H9 (cell line): ENCODE results near the gene CALCR. TPM values are rescaled to one million over a fixed set of nuclear protein-coding genes. Genes with fewer than 3 reads are reported as not detected.

ENCODE experiments used
- DNase-seq: peaks from one replicate; pipeline ENCODE4 v3.0.0-alpha.2; 2017
- H2AFZ ChIP-seq: one replicate; pipeline ENCODE4 v1.6.1; 2013; ENCODE audit warnings: mild to moderate bottlenecking, low read length, control low read depth, moderate library complexity
- H2AK5ac ChIP-seq: 2 replicates; pipeline ENCODE4 v1.6.1; 2013; ENCODE audit warnings: low read length, control low read depth, mixed read lengths; ENCODE audit not compliant: insufficient read length
- H2BK120ac ChIP-seq: one replicate; pipeline ENCODE4 v1.6.1; 2013; ENCODE audit warnings: low read depth, mild to moderate bottlenecking, low read length, control low read depth, inconsistent platforms; ENCODE audit not compliant: poor library complexity, severe bottlenecking
- H2BK12ac ChIP-seq: 2 replicates; pipeline ENCODE4 v1.6.1; 2013; ENCODE audit warnings: low read length, control low read depth, mixed read lengths, low read depth; ENCODE audit not compliant: insufficient read length
- H2BK15ac ChIP-seq: 2 replicates; pipeline ENCODE4 v1.6.1; 2013; ENCODE audit warnings: low read depth, low read length, control low read depth
- H2BK20ac ChIP-seq: one replicate; pipeline ENCODE4 v1.6.1; 2013; ENCODE audit warnings: low read depth, mild to moderate bottlenecking, low read length, control low read depth, inconsistent platforms; ENCODE audit not compliant: poor library complexity, severe bottlenecking
- H2BK5ac ChIP-seq: 2 replicates; pipeline ENCODE4 v1.6.1; 2013; ENCODE audit warnings: low read length, control low read depth, mixed read lengths; ENCODE audit not compliant: insufficient read length
- H3K14ac ChIP-seq: 2 replicates; pipeline ENCODE4 v1.6.1; 2013; ENCODE audit warnings: low read length, control low read depth; ENCODE audit not compliant: insufficient read depth
- H3K18ac ChIP-seq: 2 replicates; pipeline ENCODE4 v1.6.1; 2013; ENCODE audit warnings: low read depth, mild to moderate bottlenecking, mixed read lengths, low read length, control low read depth; ENCODE audit not compliant: insufficient read length
- H3K23ac ChIP-seq: 2 replicates; pipeline ENCODE4 v1.6.1; 2013; ENCODE audit warnings: low read length, control low read depth, mixed read lengths, low read depth; ENCODE audit not compliant: insufficient read length
- H3K23me2 ChIP-seq: 2 replicates; pipeline ENCODE4 v1.6.1; 2013; ENCODE audit warnings: low read depth, mild to moderate bottlenecking, mixed read lengths, low read length, control low read depth; ENCODE audit not compliant: insufficient read length, poor library complexity, severe bottlenecking
- H3K27ac ChIP-seq: 2 replicates; pipeline ENCODE4 v1.5.1; 2013; ENCODE audit warnings: low read length, control low read depth, mixed read lengths, low read depth; ENCODE audit not compliant: insufficient read length
- H3K27me3 ChIP-seq: 2 replicates; pipeline ENCODE4 v1.6.1; 2013; ENCODE audit warnings: low read length, control low read depth, inconsistent platforms; ENCODE audit not compliant: insufficient read depth
- H3K4ac ChIP-seq: 2 replicates; pipeline ENCODE4 v1.6.1; 2013; ENCODE audit warnings: low read depth, mild to moderate bottlenecking, control low read depth, inconsistent platforms, low read length, moderate library complexity
- H3K4me1 ChIP-seq: 2 replicates; pipeline ENCODE4 v1.6.1; 2013; ENCODE audit warnings: low read length, control low read depth, inconsistent platforms; ENCODE audit not compliant: insufficient read depth
- H3K4me2 ChIP-seq: 2 replicates; pipeline ENCODE4 v1.6.1; 2013; ENCODE audit warnings: low read length, control low read depth, mixed read lengths; ENCODE audit not compliant: insufficient read length, insufficient read depth
- H3K56ac ChIP-seq: 2 replicates; pipeline ENCODE4 v1.6.1; 2013; ENCODE audit warnings: low read depth, mild to moderate bottlenecking, mixed read lengths, low read length, control low read depth; ENCODE audit not compliant: insufficient read length
- H3K79me1 ChIP-seq: 2 replicates; pipeline ENCODE4 v1.6.1; 2013; ENCODE audit warnings: low read depth, mild to moderate bottlenecking, moderate library complexity, low read length, control low read depth, inconsistent platforms; ENCODE audit not compliant: insufficient read depth, poor library complexity, severe bottlenecking
- H3K79me2 ChIP-seq: 2 replicates; pipeline ENCODE4 v1.6.1; 2013; ENCODE audit warnings: low read length, control low read depth, inconsistent platforms; ENCODE audit not compliant: insufficient read depth
- H3K9ac ChIP-seq: 2 replicates; pipeline ENCODE4 v1.6.1; 2013; ENCODE audit warnings: low read length, control low read depth, mixed read lengths; ENCODE audit not compliant: insufficient read length; ENCODE audit errors: extremely low read depth
- H3K9me3 ChIP-seq: one replicate; pipeline ENCODE4 v1.6.1; 2013; ENCODE audit warnings: low read depth, low read length, inconsistent platforms; ENCODE audit not compliant: control insufficient read depth
- H3T11ph ChIP-seq: one replicate; pipeline ENCODE4 v1.6.1; 2013; ENCODE audit warnings: mild to moderate bottlenecking, low read length, control low read depth, inconsistent platforms
- H4K20me1 ChIP-seq: one replicate; pipeline ENCODE4 v1.6.1; 2013; ENCODE audit not compliant: control insufficient read depth, insufficient read length, insufficient read depth
- H4K5ac ChIP-seq: 2 replicates; pipeline ENCODE4 v1.6.1; 2013; ENCODE audit warnings: low read depth, mild to moderate bottlenecking, mixed read lengths, low read length, control low read depth; ENCODE audit not compliant: insufficient read length
- H4K8ac ChIP-seq: replicated peaks from 2 replicates; pipeline ENCODE4 v1.6.1; 2013; ENCODE audit warnings: low read length, control low read depth, mixed read lengths, low read depth; ENCODE audit not compliant: insufficient read length
- H4K91ac ChIP-seq: 2 replicates; pipeline ENCODE4 v1.6.1; 2013; ENCODE audit warnings: low read depth, mild to moderate bottlenecking, moderate library complexity, mixed read lengths, low read length, control low read depth; ENCODE audit not compliant: insufficient read length
- H3K27ac Mint-ChIP-seq, 3 experiments: 2 replicates in 2 of 3; 3 replicates in 1 of 3; pipeline ENCODE4 v1.8.0; 2020 to 2021; ENCODE audit warnings: mixed read lengths in 3 of 3, mild to moderate bottlenecking in 1 of 3, moderate library complexity in 1 of 3
- H3K27me3 Mint-ChIP-seq: 2 replicates; pipeline ENCODE4 v1.8.0; 2021; ENCODE audit warnings: low read depth, mild to moderate bottlenecking, moderate library complexity, mixed read lengths
- H3K36me3 Mint-ChIP-seq, 3 experiments: 2 replicates in 2 of 3; 3 replicates in 1 of 3; pipeline ENCODE4 v1.8.0; 2020 to 2021; ENCODE audit warnings: low read depth in 3 of 3, mixed read lengths in 3 of 3; ENCODE audit not compliant: insufficient read depth in 1 of 3
- H3K4me1 Mint-ChIP-seq, 2 experiments: 2 replicates each; pipeline ENCODE4 v1.8.0; 2020; ENCODE audit warnings: mixed read lengths in 2 of 2
- H3K4me3 Mint-ChIP-seq, 2 experiments: 2 replicates in 1 of 2; 3 replicates in 1 of 2; pipeline ENCODE4 v1.8.0; 2020 to 2021; ENCODE audit warnings: mild to moderate bottlenecking in 2 of 2, mixed read lengths in 2 of 2, moderate library complexity in 1 of 2
- H3K9me3 Mint-ChIP-seq, 2 experiments: 2 replicates in 1 of 2; 3 replicates in 1 of 2; pipeline ENCODE4 v1.8.0; 2020; ENCODE audit warnings: mild to moderate bottlenecking in 2 of 2, mixed read lengths in 2 of 2, moderate library complexity in 1 of 2
- CTCF ChIP-seq: fragments of 200-600 bp; sonication (generic); conservative IDR thresholded peaks from 3 replicates; pipeline ENCODE4 v1.8.0; 2021; ENCODE audit warnings: antibody characterized with exemption, mild to moderate bottlenecking
- WGBS: extraction: QIAGEN DNeasy Blood & Tissue Kit; methylation state at CpG from one replicate; pipeline ENCODE4 v1.1.7; 2013; ENCODE audit warnings: missing lambda C conversion rate, low lambda C conversion rate, mixed read lengths; ENCODE audit not compliant: insufficient read length; ENCODE audit errors: extremely low coverage; 5-methylcytosine and 5-hydroxymethylcytosine counted together
- total RNA-seq: library from RNA; stranded (reverse); gene quantifications from 2 replicates; pipeline ENCODE4 v1.2.1, GENCODE V29; 2021

Gene CALCR
- total RNA-seq, 1 experiment from 2014 or later = 0.52 TPM

GRCh38 chr7:93559639-93560491 is 14.7 kb downstream of the CALCR start:
- no peaks in the 10 kb centered on the region; the same call in 1 of the 2 replicates for H3K27me3 Mint-ChIP-seq
- WGBS = no CpG with 5 or more reads among the region's 3 CpGs
- no peaks in the 10 kb centered on the region for H3K36me3 Mint-ChIP-seq

More at GRCh38 chr7:93559639-93560491, 14.7 kb downstream of the CALCR start:
- H2BK120ac ChIP-seq = no peak overlapping the region
- no peak overlapping the region for H2BK15ac ChIP-seq
- no peak overlapping the region for H3K4ac ChIP-seq
- no peak for TF ChIP-seq CTCF
- Mint-ChIP-seq H3K4me3 (no peak overlapping the region), H3K4me1 (peaks cover 11 to 15% of the 10 kb centered on the region in 2 experiments), H3K9me3 (no peaks in the 10 kb centered on the region), H3K27ac (peak overlapping the region in 1 of 3 experiments; percentile 34; a peak in 1 of 7 replicates)
- no peak overlapping the region for H3T11ph ChIP-seq
- H3K79me2 ChIP-seq = no peaks in the 10 kb centered on the region
- no peak overlapping the region for H2AK5ac ChIP-seq
- H4K20me1 ChIP-seq = no peaks in the 10 kb centered on the region
- H3K9ac ChIP-seq = no peak overlapping the region
- no peaks in the 10 kb centered on the region for H3K9me3 ChIP-seq
- H3K4me1 ChIP-seq = no peaks in the 10 kb centered on the region; the same call in 1 of the 2 replicates
- no peak overlapping the region for H4K91ac ChIP-seq
- no peak overlapping the region for H4K8ac ChIP-seq
- H4K5ac ChIP-seq = no peak overlapping the region
- no peak overlapping the region for H3K23ac ChIP-seq
- H2BK20ac ChIP-seq = no peak overlapping the region
- no peaks in the 10 kb centered on the region for H3K27me3 ChIP-seq
- no peak overlapping the region for H3K4me2 ChIP-seq
- no peak overlapping the region for H3K14ac ChIP-seq
- H2AFZ ChIP-seq = no peak overlapping the region
- no peak overlapping the region for H3K27ac ChIP-seq
- no peak overlapping the region for H2BK5ac ChIP-seq
- no peak for DNase-seq
- H3K23me2 ChIP-seq = no peaks in the 10 kb centered on the region
- H3K18ac ChIP-seq = no peak overlapping the region
- no peak overlapping the region for H3K56ac ChIP-seq
- H2BK12ac ChIP-seq = no peak overlapping the region
- H3K79me1 ChIP-seq = no peaks in the 10 kb centered on the region
